ENCODE data around the gene MYO10.
"Not testable (repeated sequence)": the region's sequence is repeated elsewhere in the genome, so short reads cannot be mapped to it uniquely, and the experiment has no call there.

Gene MYO10

DNA sequence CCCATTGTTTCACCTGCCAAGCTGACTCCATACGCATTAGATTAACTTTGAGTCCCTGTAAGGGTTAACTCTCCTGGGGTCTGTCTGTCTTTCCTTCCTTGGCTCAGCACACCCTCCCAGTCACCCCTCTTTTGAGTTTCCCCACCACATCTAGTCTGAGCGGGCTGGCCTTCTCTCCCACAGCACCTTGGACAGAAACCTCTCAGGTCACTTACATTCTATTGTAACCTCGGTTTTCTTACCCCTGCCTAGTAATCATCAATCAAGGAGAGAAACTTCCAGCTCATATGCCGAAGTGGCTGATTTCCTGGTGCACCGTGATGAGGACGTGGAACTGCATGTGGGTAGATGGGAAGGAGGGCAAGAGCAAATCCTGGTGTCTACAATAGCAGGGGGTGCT is 102.1 kb downstream of the MYO10 start:
- TF ChIP-seq, protein P1, sequence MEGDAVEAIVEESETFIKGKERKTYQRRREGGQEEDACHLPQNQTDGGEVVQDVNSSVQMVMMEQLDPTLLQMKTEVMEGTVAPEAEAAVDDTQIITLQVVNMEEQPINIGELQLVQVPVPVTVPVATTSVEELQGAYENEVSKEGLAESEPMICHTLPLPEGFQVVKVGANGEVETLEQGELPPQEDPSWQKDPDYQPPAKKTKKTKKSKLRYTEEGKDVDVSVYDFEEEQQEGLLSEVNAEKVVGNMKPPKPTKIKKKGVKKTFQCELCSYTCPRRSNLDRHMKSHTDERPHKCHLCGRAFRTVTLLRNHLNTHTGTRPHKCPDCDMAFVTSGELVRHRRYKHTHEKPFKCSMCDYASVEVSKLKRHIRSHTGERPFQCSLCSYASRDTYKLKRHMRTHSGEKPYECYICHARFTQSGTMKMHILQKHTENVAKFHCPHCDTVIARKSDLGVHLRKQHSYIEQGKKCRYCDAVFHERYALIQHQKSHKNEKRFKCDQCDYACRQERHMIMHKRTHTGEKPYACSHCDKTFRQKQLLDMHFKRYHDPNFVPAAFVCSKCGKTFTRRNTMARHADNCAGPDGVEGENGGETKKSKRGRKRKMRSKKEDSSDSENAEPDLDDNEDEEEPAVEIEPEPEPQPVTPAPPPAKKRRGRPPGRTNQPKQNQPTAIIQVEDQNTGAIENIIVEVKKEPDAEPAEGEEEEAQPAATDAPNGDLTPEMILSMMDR (conservative IDR thresholded peaks at IDR 0.05): no peak
- TF ChIP-seq ZFX (IDR thresholded peaks at IDR 0.05): no peak
- no peak overlapping the region for H3K27ac ChIP-seq

DNA sequence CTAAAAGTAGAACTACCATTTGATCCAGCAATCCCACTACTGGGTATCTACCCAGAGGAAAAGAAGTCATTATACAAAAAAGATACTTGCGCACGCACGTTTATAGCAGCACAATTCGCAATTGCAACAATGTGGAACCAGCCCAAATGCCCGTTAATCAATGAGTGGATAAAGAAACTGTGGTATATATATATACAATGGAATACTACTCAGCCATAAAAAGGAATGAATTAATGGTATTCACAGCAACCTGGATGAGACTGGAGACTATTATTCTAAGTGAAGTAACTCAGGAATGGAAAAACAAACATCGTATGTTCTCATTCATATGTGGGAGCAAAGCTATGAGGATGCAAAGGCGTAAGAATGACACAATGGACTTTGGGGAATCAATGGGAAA is 104.8 kb downstream of the MYO10 start:
- not testable (repeated sequence) for H3K27ac ChIP-seq

DNA sequence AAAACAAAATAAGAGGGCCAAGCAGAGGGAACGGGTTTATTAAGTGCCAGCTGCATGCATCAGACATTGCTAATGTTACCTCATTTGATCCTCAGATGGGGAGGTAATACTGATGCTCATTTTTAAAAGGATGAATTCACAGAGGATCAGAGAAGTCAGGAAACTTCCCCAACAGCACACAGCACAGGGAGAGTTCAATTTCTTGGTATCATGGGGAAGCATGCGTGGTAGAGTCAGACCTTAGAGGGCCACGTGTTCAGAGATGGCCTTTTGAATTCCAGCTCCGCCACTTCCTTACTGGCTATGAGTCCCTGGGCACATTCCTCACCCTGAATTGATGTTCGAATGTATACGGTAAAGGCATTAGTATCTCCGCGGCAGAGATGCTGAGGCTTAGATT is 108.3 kb downstream of the MYO10 start:
- no peak overlapping the region for H3K27ac ChIP-seq
- TF ChIP-seq ZFX (IDR thresholded peaks at IDR 0.05): no peak
- TF ChIP-seq, protein P1 (conservative IDR thresholded peaks at IDR 0.05): no peak

DNA sequence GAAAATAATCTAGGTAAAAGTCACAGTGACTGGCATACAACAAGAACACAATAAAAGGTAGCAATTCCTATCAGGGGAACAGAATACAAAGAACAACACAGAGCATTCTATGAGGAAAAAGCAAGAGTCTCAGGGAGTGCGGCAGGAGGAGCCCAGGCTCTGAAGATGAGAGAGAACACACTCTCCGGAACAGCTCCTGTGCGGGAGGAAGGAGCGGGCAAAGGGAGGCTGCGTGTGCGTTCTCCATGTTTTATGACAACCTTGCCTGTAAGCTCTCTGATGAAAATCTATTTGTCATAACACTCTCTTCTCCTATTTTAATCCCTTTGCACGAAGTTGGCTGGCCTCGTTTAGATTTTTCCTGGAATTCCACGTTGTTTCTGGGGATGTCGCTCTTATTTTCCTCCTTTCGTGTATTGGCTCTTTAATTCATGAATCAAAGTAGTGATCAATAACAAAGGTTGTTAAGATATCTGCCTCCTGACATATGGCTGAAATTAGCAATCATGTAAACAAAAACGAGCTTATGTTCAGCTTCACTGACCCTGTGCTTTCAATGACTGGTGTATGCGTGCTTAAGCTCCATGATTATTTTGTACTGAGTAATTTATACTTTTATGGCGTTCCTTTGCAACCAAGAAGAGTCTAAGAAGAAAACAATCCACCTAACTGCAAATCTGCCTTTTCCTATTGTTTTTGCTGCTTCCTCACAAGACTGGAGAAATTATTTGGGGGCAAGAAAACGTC is 109.5 kb downstream of the MYO10 start:
- no peak for TF ChIP-seq ZFX (IDR thresholded peaks at IDR 0.05)
- TF ChIP-seq, protein P1 (conservative IDR thresholded peaks at IDR 0.05): no peak
- H3K27ac ChIP-seq: no peak overlapping the region

DNA sequence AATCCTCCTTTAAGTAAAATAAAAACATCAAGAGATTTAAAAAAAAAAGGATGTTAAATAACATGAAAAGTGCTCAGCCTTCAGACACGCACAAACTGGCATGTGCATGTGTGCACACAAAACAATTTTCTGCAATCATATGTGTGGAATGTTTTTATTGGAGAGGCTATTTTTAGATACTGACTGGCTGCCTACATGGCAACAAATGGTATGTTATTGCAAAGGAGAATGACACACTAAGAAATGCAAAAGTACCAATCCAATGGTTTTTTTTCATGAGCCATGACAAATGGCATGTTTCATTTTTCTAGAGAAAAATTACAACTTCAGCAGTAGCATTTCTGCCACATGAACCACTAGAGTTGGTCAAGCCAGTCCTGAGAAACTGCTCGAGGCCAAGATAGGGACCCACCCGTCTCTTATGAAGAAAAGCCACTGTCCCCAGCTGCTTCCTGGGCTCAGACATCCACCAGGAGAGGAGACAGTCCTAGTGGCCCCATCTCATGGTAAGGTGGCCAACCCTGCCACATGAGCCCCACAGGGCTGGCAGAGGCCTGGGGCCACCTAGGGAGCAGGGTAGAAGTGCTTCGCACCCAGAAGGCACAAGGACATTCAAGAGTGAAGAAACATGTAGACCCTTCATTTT is 116.4 kb downstream of the MYO10 start:
- no peak overlapping the region for H3K27ac ChIP-seq
- no peak for TF ChIP-seq ZFX (IDR thresholded peaks at IDR 0.05)
- TF ChIP-seq, protein P1 (conservative IDR thresholded peaks at IDR 0.05): no peak

DNA sequence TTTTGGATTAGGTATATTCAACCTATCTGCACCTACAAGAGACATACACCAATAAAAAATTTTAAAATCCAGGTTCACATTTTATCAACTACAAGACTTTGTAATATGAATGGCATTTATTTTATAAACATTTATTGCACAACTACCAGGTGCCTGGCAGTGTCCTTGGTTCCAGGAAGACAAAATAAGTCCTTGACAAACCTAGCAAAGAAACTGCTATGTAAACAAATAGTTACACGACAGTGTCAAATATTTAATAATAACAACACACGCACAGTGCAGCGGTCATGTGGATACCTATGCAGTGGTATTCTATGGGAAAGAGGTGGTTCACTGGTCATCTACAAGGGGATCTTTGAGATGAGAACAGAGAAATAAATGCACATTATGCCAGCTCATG is 120.7 kb downstream of the MYO10 start:
- H3K27ac ChIP-seq: no peak overlapping the region
- TF ChIP-seq, protein P1 (conservative IDR thresholded peaks at IDR 0.05): no peak
- TF ChIP-seq ZFX (IDR thresholded peaks at IDR 0.05): no peak

DNA sequence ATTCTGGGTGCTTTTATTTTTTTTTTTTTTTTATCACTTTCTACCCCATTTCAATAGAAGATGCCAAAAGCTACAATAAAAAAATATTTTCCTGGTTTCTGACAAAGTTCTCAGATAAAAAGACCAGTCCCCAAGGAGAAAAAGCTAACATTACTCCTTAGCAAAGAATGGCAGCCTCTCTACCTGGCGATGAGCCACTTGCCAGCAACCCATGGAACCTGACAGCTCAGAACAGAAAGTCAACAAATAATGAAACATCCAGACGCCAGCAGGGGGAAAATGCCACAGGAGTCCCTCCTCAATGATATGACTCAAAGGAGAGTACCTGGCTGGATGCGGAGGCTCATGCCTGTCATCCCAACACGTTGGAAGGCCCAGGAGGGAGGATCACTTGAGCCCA is 123.2 kb downstream of the MYO10 start:
- H3K27ac ChIP-seq: no peak overlapping the region
- TF ChIP-seq, protein P1 (conservative IDR thresholded peaks at IDR 0.05): no peak; the same call in 1 of the 2 replicates
- TF ChIP-seq ZFX (IDR thresholded peaks at IDR 0.05): no peak

DNA sequence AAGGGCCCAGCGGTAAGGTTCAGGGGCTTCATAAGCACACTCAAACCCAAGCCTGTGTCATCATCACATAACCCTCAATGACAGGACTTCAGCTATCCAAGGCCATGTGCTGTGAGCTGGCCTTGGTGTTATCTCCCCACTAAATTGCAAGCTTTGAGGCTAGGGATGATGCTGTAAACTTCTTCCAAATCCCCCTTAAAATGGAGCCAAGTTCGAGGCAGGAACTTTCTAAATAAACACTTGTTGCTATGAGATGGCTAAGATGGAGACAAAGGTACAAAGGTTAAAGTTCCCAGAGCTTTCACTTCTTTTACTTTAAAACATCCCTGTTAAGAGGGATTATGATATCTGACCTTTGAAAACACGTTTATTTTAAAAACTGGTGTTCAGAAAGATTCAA is 123.6 kb downstream of the MYO10 start:
- no peak overlapping the region for H3K27ac ChIP-seq
- TF ChIP-seq, protein P1 (conservative IDR thresholded peaks at IDR 0.05): no peak
- TF ChIP-seq ZFX (IDR thresholded peaks at IDR 0.05): no peak

All from C4-2B (cell line).